COLO829 (cell line): Measurements from ENCODE around the gene UBALD1.

Experiments
- DNase-seq: peaks from one replicate; pipeline ENCODE4 v3.0.0; 2012; ENCODE audit warnings: low spot score

Gene UBALD1

GRCh38 chr16:4646773-4647643, 32.3 kb upstream of the UBALD1 start:
- no peak for DNase-seq

- DNase-seq = no peak
Observed at GRCh38 chr16:4641895-4642294, 27.2 kb upstream of the UBALD1 start.

- DNase-seq = no peak
Observed at GRCh38 chr16:4641306-4641687, 26.6 kb upstream of the UBALD1 start.

- DNase-seq = no peak
Observed at GRCh38 chr16:4640572-4641305, 26.1 kb upstream of the UBALD1 start.

GRCh38 chr16:4639899-4640509, 25.3 kb upstream of the UBALD1 start:
- no peak for DNase-seq

GRCh38 chr16:4637501-4638166, 22.9 kb upstream of the UBALD1 start:
- DNase-seq = no peak

GRCh38 chr16:4636196-4636595, 21.5 kb upstream of the UBALD1 start:
- DNase-seq = no peak

GRCh38 chr16:4634768-4635167, 20.1 kb upstream of the UBALD1 start:
- DNase-seq = no peak

- no peak for DNase-seq
Observed at GRCh38 chr16:4633910-4634635, 19.4 kb upstream of the UBALD1 start.

- DNase-seq = no peak
Observed at GRCh38 chr16:4631444-4631843, 16.8 kb upstream of the UBALD1 start.

- DNase-seq = no peak
Observed at GRCh38 chr16:4628283-4628682, 13.6 kb upstream of the UBALD1 start.

GRCh38 chr16:4626396-4626795, 11.7 kb upstream of the UBALD1 start:
- DNase-seq = no peak

- DNase-seq = no peak
Observed at GRCh38 chr16:4625560-4626159, 11.0 kb upstream of the UBALD1 start.

GRCh38 chr16:4624827-4625559, 10.3 kb upstream of the UBALD1 start:
- no peak for DNase-seq

- DNase-seq = peak; percentile 94
Observed at GRCh38 chr16:4624015-4624826, 9.5 kb upstream of the UBALD1 start, which contains the start of gene MGRN1. Gene MGRN1 (plus strand): TSS chr16:4624826. CDS start chr16:4624961, 135 bp downstream.

GRCh38 chr16:4623593-4623992, 8.9 kb upstream of the UBALD1 start:
- no peak for DNase-seq

GRCh38 chr16:4618645-4619418, 4.1 kb upstream of the UBALD1 start:
- DNase-seq = no peak

GRCh38 chr16:4617880-4618279, 3.2 kb upstream of the UBALD1 start:
- no peak for DNase-seq
